ENCODE measurements around the gene MMP24.

MMP24 gene

DNA sequence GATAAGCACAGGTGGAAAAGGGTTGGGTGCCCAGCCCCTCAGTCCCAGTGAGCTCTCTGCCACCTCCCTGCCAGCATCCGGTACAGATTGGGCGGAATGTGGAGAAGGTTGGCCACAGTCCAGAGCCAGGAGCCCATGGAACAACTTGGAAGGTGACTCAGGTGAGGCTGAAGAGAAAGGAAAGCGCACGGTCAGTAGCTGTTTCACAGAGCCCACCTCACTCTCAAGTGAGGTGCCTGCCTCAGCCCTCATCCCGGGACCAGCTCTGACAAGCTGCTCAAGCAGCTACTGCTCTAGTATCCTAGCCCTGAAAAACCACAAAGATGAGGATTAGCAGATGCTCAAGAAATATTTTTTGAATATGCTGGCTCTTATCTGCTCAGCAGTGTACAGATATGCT, 52.5 kb downstream of the MMP24 start:
- in situ Hi-C loops (cut with HindIII; ENCODE audit: low sequenced_read_pairs), result no loop called here
- TF ChIP-seq, protein P1, sequence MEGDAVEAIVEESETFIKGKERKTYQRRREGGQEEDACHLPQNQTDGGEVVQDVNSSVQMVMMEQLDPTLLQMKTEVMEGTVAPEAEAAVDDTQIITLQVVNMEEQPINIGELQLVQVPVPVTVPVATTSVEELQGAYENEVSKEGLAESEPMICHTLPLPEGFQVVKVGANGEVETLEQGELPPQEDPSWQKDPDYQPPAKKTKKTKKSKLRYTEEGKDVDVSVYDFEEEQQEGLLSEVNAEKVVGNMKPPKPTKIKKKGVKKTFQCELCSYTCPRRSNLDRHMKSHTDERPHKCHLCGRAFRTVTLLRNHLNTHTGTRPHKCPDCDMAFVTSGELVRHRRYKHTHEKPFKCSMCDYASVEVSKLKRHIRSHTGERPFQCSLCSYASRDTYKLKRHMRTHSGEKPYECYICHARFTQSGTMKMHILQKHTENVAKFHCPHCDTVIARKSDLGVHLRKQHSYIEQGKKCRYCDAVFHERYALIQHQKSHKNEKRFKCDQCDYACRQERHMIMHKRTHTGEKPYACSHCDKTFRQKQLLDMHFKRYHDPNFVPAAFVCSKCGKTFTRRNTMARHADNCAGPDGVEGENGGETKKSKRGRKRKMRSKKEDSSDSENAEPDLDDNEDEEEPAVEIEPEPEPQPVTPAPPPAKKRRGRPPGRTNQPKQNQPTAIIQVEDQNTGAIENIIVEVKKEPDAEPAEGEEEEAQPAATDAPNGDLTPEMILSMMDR (IDR thresholded peaks at IDR 0.05; ENCODE audit: low read depth, low read length, missing control alignments), result no peak
- no peak for DNase-seq (ENCODE audit: low read depth)
- H3K4me3 ChIP-seq (ENCODE audit: low read depth, low read length), result no peak overlapping the region

DNA sequence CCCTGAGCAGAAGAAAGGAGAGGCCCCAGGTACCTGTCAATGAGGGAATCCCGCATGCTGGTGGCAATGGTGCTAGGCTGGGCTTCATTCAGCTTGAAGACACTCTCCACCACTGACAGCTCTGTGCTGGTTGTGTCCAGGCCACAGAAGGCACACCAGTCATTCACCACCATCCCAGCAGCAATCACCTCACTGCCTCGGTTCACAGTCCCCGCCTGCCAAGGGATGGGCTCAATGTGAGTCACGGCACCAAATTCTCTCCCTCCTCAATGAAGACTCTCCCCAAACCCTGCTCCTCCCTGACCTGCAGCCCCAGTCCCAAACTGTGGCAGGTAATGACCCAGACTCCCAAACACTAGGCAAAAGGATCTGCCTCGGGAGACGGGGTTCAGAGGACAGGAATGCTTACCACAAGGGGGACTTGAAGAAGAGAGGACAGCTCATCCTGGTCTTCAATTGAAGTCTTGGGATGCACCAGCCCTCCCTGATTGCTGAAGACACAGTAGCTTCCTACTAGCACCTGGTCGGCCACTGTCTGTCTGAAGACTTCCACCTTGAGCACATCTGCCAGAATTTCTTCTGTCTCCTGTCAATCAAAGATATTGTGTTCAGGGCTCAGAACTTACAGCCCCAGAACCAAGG, 53.2 kb downstream of the MMP24 start:
- TF ChIP-seq, protein P1 (IDR thresholded peaks at IDR 0.05; ENCODE audit: low read depth, low read length, missing control alignments), result no peak
- in situ Hi-C loops (cut with HindIII; ENCODE audit: low sequenced_read_pairs), result no loop called here
- DNase-seq (ENCODE audit: low read depth), result no peak
- H3K4me3 ChIP-seq (ENCODE audit: low read depth, low read length), result no peak overlapping the region

DNA sequence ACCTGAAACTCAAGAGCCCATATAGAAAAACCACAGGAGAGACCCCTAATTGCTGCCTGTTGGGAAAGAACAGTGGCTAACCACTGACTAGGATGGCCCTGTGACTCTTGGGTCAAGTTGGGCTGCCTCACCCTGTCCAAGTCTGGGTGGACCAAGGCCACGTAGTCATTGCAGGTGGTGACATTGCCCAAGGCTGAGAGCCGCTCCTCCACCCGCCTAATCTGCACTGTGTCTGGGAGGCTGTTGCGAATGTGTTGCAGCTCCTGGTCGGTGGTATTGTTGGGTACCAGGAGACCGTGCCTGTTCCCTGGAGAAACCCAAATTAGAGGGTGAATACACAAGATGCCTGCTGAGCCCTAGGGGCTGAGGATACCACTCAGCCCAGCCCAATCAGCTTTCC, 54.0 kb downstream of the MMP24 start:
- in situ Hi-C loops (cut with HindIII; ENCODE audit: low sequenced_read_pairs), result no loop called here
- no peak for DNase-seq (ENCODE audit: low read depth)
- no peak overlapping the region for H3K4me3 ChIP-seq (ENCODE audit: low read depth, low read length)
- TF ChIP-seq, protein P1 (IDR thresholded peaks at IDR 0.05; ENCODE audit: low read depth, low read length, missing control alignments), result no peak

DNA sequence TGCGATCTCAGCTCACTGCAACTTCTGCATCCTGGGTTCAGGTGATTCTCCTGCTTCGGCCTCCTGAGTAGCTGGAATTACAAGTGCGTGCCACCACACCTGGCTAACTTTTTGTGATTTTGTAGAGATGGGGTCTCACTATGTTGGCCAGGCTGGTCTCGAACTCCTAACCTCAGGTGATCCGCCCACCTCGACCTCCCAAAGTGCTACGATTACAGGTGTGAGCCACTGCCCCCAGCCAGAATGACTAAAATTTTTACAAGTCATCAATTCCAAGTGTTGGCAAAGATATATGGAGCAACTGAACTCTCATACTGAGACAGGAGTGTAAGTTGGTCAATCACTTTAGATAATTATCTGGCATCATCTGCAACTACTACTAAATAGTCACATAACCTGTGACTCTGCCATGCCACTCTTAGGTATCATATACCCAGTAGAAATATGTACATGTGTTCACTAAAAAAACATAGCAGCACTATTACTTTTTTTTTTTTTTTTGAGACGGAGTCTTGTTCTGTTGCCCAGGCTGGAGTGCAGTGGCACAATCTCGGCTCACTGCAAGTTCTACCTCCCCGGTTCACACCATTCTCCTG, 55.1 kb downstream of the MMP24 start:
- H3K4me3 ChIP-seq (ENCODE audit: low read depth, low read length), result no peak overlapping the region
- no peak for DNase-seq (ENCODE audit: low read depth)
- in situ Hi-C loops (cut with HindIII; ENCODE audit: low sequenced_read_pairs), result no loop called here
- TF ChIP-seq, protein P1 (IDR thresholded peaks at IDR 0.05; ENCODE audit: low read depth, low read length, missing control alignments), result no peak

DNA sequence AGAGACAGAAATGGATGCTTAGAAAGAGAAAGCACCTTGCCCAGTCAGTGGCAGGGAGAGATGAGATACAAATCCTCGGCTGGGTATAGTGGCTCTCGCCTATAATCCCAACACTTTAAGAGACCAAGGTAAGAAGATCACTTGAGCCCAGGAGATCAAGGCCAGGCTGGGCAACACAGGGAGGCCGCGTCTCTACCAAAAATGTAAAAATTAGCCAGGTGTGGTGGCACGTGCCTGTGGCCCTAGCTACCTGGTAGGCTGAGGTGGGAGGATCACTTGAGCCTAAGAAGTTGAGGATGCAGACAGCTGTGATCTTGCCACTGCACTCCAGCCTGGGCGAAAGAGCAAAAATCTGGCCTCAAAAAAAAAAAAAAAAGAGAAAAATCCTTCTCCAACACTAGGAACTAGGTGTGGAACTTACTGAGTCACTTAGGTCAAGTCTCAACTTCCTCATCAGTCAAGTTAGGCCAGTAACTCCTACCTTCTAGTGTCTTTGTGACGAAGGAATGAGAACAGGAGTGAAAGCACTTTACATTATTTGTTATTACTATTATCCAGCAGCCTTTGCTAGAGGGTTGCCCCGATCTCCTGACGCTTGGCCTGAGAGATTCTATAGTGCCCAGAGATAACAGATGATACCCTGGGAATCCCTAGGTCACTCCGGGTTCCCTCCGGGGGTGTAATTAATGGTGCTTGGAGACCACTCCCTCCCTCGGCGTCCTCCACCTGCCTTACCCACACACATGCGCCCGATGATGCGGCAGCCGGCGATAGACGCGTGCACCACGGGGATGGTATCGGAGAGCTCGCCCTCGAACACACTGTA, 57.2 kb downstream of the MMP24 start:
- peak overlapping the region; percentile 85 for H3K4me3 ChIP-seq (ENCODE audit: low read depth, low read length)
- in situ Hi-C loops (cut with HindIII; ENCODE audit: low sequenced_read_pairs), result no loop called here
- no peak for DNase-seq (ENCODE audit: low read depth)
- TF ChIP-seq, protein P1 (IDR thresholded peaks at IDR 0.05; ENCODE audit: low read depth, low read length, missing control alignments), result no peak

DNA sequence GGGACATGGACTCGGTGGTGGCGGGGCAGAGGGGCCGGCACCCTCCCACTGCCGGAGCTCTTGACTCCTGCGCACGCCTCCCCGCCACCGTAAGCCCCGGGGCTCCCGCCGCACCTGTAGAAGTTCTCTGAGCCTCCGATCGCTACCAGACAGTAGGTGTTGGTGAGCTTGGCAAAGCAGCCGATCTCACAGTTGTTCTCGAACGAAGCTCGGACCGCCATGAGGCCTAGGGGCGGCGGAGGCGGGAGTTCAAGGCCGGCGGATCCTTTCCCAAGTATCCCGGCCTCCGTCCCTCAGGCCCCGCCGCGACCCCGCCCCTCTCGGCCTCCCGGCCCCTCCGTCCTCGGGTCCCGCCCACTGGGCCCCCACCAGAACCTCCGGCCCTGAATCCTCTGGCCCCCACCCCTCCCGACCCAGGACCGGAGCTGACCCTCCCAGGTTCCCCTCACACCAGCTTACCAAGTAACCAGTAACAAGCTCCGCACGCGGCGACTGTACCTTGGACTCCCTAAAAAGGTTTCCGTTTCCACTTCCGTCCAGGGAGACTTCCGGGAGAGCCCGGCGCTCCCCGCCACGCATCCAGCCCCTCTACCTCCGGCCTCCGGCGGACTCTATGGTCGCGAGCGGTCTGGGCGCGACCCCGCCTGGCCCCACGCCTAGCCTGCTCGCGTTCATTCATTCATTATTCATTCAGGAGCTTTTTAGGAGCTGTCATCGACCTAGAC, 57.9 kb downstream of the MMP24 start, which contains the start of gene EIF6:
EIF6 (minus strand) TSS at position 506 of the 725 bp plus-strand sequence; CDS start at position 221, 285 bp downstream.
- in situ Hi-C loops (cut with HindIII; ENCODE audit: low sequenced_read_pairs), result no loop called here
- H3K4me3 ChIP-seq (ENCODE audit: low read depth, low read length), result peak within 1 kb of the TSS; percentile 85
- peak; percentile 63 for DNase-seq (ENCODE audit: low read depth)
- TF ChIP-seq, protein P1 (IDR thresholded peaks at IDR 0.05; ENCODE audit: low read depth, low read length, missing control alignments), result no peak

Measured in astrocyte of the cerebellum (primary cell).